Pancreas (tissue), 10 donors: ENCODE results near the gene BLOC1S1. TPM values are rescaled to one million over a fixed set of nuclear protein-coding genes. Genes with fewer than 3 reads are reported as not detected.

Source experiments
- ATAC-seq, 4 donors: fragments of 200-7000 bp; cut with Tn5 transposase; one replicate each; pipeline versions ENCODE4 v1.8.0 to v1.9.1; 2020; ENCODE audit warnings: mild to moderate bottlenecking in 4 of 4, moderate library complexity in 4 of 4
- DNase-seq, 6 donors: peaks; one replicate each; pipeline ENCODE4 v3.0.0-alpha.2; 2020
- FAIRE-seq: peaks from 2 replicates; lab custom pipeline; 2012; peaks lifted over from hg19 to GRCh38; lab: Jason Lieb, UNC
- H3K27ac ChIP-seq, 4 donors: fragments of 200-600 bp; sonication (generic); 1 replicate in 3 of 4; 2 replicates in 1 of 4; pipeline versions ENCODE4 v1.5.0 to v1.8.0; 2020
- H3K27me3 ChIP-seq, 4 donors: fragments of 200-600 bp; one replicate each; pipeline ENCODE4 v1.8.0; 2021
- H3K36me3 ChIP-seq, 3 donors: fragments of 200-600 bp; sonication (generic) in 1 of 3; one replicate each; pipeline versions ENCODE4 v1.5.0 to v1.8.0; 2020 to 2021
- H3K4me1 ChIP-seq, 3 donors: fragments of 200-600 bp; one replicate each; pipeline ENCODE4 v1.8.0; 2021
- H3K4me3 ChIP-seq, 4 donors: fragments of 200-600 bp; sonication (generic) in 2 of 4; one replicate each; pipeline versions ENCODE4 v1.5.0 to v1.8.0; 2020 to 2021
- H3K9me3 ChIP-seq, 4 donors: fragments of 200-600 bp; one replicate each; pipeline ENCODE4 v1.8.0; 2021
- WGBS, 2 donors: extraction: QIAGEN DNeasy Blood & Tissue Kit; methylation state at CpG; one replicate each; pipeline ENCODE4 v1.1.7; 2013; 5-methylcytosine and 5-hydroxymethylcytosine counted together
- intact Hi-C, 3 donors: fragments of 100-400 bp; cut with DNase I; formaldehyde crosslinking; loops; one replicate each; pipeline versions ENCODE4 v1.11.1 to v1.14.2; 2022
- polyA plus RNA-seq, 2 donors: library from polyadenylated mRNA; stranded (reverse); fragments of 200-250 nt; gene quantifications; one replicate each; pipeline ENCODE4 v1.2.3, GENCODE V29; 2013
- total RNA-seq, 6 donors: library from RNA; stranded (reverse); fragmentation: NEBNext Ultra II Directional in 4 of 6; extraction: Animal tissue kit (Norgen Biotek cat#: 25700) in 4 of 6; gene quantifications; one replicate each; pipeline versions ENCODE4 v1.2.1 to v1.2.4, GENCODE V29; 2021 to 2023
- TF ChIP-seq, protein P1 (sequence below), 4 donors: fragments of 200-600 bp; sonication (generic) in 3 of 4; IDR thresholded peaks; one replicate each; pipeline versions ENCODE4 v1.5.0 to v1.8.0; 2021; ENCODE audit warnings: antibody characterized with exemption in 4 of 4
- donor health status: healthy with polysubstance abuse.
- donor health status: DM: no; HTN: no; CAD: no; lungs with moderate emphysema.
- donor health status: DM: no; HTN: no; CAD: no.
- donor health status: control.
- donor health status: control.
- donor health status: Bipolar disorder and iron deficiency.
- donor health status: DM: yes; HTN: yes; CAD: no.
- donor health status: DM: no; HTN: no; CAD: no.
- donor health status: DM: no; HTN: no; CAD: no.
- donor health status: DM: yes; HTN: yes; CAD: no.

Gene BLOC1S1
- total and polyA plus RNA-seq, 8 donors = 32.5 to 155 (median 47.7) TPM

DNA sequence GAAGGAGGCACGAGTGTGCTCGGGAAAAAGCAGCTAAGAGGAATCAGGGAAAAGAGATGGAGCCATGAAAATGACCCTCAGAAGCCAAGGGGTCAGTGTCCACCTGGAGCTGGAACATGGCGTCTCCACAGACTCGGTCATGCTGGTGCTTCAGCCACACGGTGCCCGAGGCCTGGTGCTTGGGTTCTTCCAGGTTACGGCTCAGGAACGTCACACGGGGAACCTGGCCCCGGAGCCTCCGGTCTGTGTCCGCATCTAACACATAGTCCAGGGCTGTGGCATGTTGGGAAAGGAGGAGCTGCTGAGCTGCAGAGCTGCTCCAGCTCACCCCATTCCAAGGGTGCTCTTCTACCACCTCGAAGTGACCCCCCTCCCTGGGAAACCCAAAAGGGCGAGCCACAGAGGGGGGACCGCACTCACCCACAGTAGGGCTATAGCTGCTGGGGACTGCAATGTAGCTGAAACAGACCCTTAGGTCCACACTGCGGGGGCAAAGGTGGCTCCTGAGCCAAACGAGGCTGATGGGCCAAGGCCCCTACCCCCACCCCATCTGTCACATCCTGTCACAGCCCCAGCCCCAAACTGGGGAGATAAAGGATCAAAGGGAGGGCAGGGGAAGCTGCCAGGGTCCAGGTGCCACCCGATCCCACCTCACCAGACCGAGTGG lies 18.9 kb upstream of the BLOC1S1 start:
- H3K9me3 ChIP-seq = no peaks in the 10 kb centered on the region
- H3K4me1 ChIP-seq = no peaks in the 10 kb centered on the region
- intact Hi-C loops = no loop called here
- WGBS, 2 donors = 72 to 79% methylated on average over 19 of the region's 19 CpGs
- H3K36me3 ChIP-seq = no peaks in the 10 kb centered on the region
- DNase-seq (peak in 1 of 6 donors; percentile 41), ATAC-seq (no peak), FAIRE-seq (no peak)
- no peak overlapping the region for H3K27ac ChIP-seq
- TF ChIP-seq, protein P1, sequence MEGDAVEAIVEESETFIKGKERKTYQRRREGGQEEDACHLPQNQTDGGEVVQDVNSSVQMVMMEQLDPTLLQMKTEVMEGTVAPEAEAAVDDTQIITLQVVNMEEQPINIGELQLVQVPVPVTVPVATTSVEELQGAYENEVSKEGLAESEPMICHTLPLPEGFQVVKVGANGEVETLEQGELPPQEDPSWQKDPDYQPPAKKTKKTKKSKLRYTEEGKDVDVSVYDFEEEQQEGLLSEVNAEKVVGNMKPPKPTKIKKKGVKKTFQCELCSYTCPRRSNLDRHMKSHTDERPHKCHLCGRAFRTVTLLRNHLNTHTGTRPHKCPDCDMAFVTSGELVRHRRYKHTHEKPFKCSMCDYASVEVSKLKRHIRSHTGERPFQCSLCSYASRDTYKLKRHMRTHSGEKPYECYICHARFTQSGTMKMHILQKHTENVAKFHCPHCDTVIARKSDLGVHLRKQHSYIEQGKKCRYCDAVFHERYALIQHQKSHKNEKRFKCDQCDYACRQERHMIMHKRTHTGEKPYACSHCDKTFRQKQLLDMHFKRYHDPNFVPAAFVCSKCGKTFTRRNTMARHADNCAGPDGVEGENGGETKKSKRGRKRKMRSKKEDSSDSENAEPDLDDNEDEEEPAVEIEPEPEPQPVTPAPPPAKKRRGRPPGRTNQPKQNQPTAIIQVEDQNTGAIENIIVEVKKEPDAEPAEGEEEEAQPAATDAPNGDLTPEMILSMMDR (IDR thresholded peaks at IDR 0.05) = no peak
- H3K27me3 ChIP-seq = no peaks in the 10 kb centered on the region
- no peak overlapping the region for H3K4me3 ChIP-seq

DNA sequence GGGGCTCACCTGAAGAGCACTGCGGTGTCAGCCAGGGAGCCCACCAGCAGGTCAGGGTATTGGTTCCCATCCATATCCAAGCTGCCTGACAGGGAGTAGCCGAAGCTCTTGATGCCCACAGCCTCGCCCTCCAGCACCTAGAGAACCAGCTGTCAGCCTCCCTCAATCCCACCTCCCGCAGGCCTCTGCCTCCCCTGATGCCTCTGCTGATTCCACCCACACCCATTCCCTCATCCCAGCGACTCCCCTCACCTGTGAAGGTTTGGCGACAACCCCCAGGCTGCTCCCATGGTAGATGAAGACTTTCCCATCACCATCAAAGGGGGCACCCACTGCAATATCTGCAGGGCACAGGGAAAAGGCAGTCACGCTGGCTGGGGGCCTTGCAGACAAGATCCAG lies 18.2 kb upstream of the BLOC1S1 start:
- H3K4me1 ChIP-seq = no peaks in the 10 kb centered on the region
- ATAC-seq (no peak), DNase-seq (peak in 1 of 6 donors; percentile 24), FAIRE-seq (no peak)
- TF ChIP-seq, protein P1 (IDR thresholded peaks at IDR 0.05) = no peak
- no peaks in the 10 kb centered on the region for H3K9me3 ChIP-seq
- no peak overlapping the region for H3K4me3 ChIP-seq
- 73 to 81% methylated on average over 6 to 7 of the region's 7 CpGs for WGBS, 2 donors
- no peaks in the 10 kb centered on the region for H3K36me3 ChIP-seq
- intact Hi-C loops = no loop called here
- H3K27ac ChIP-seq = no peak overlapping the region
- no peaks in the 10 kb centered on the region for H3K27me3 ChIP-seq

DNA sequence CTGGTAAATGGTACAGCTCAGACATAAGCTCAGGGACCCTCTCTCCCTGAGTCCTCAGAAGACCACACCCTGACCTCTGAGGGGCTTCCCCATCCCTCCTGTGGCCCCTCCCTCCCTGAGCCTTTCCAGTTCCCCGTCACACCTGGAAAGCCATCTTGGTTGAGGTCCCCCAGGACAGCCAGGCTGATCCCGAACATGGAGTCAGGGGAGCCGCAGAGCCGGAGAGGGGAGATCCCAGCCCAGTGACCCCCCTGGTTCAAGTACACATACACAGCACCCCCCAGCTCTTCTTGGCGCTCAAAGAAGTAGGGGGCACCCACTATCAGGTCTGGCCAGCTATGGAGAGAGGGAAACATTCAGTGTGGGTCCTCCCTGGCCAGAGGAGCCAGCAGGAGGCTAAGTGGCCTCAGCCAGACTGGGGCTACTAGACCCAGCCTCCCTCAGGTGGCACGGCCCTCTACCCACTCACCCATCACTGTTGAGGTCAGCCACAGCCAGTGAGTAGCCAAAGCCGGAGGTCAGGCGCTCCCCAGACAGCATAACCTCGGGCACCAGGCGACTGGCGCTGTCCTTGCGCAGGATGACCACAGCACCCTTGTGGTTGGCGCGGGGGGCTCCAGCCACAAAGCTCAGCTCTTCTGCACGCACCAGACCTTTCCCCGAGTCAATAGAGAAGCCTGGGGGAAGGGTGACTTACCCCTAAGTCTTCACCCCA lies 17.4 kb upstream of the BLOC1S1 start:
- intact Hi-C loops = no loop called here
- Histone ChIP-seq H3K27me3 (no peaks in the 10 kb centered on the region), H3K4me1 (no peaks in the 10 kb centered on the region), H3K4me3 (no peak overlapping the region), H3K27ac (no peak overlapping the region), H3K9me3 (no peaks in the 10 kb centered on the region), H3K36me3 (no peaks in the 10 kb centered on the region)
- TF ChIP-seq, protein P1 (IDR thresholded peaks at IDR 0.05) = no peak
- no peak for ATAC-seq
- no peak for FAIRE-seq
- WGBS, 2 donors = 82 to 85% methylated on average over 16 of the region's 16 CpGs
- peak in 1 of 6 donors; percentile 35 for DNase-seq

DNA sequence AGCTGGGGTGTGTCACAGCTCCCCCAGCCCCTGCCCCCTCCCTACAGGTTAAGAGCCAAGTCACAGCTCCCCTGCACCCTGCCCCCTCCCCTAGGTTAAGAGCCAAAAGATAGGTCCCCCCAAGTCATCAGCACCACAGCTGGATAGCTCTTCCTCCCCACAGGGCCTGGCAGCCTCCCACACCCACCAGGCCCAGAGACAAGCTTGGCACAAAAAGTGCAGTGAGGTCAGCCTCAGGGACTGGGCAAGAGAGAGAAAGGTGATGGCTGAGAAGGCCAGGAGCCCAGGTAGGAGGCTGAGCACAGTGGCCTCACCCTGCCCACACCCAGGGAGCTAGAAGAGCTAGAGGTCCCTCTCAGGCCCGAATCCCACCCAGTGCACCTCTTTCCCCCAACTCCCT lies 16.9 kb upstream of the BLOC1S1 start:
- TF ChIP-seq, protein P1 (IDR thresholded peaks at IDR 0.05) = no peak
- WGBS, 2 donors = 83 to 89% methylated on average over 1 of the region's 1 CpG
- DNase-seq (peak in 1 of 6 donors; percentile 7), FAIRE-seq (no peak), ATAC-seq (no peak)
- no peaks in the 10 kb centered on the region for H3K36me3 ChIP-seq
- no peak overlapping the region for H3K4me3 ChIP-seq
- no peaks in the 10 kb centered on the region for H3K27me3 ChIP-seq
- H3K4me1 ChIP-seq = no peaks in the 10 kb centered on the region
- no peak overlapping the region for H3K27ac ChIP-seq
- no peaks in the 10 kb centered on the region for H3K9me3 ChIP-seq
- intact Hi-C loops = no loop called here
